GM18517 (cell line): ENCODE data around the gene ZNF135.

ENCODE experiments used
- ATAC-seq: cut with Tn5 transposase; IDR thresholded peaks from one replicate; pipeline ENCODE4 v1.9.1; 2021; ENCODE audit warnings: mild to moderate bottlenecking, moderate library complexity; ENCODE audit not compliant: unreplicated experiment

ZNF135 gene

GRCh38 chr19:58091251-58091995 lies 32.3 kb downstream of the ZNF135 start:
- ATAC-seq: no peak

- no peak for ATAC-seq
Measured at GRCh38 chr19:58093071-58093470, 34.0 kb downstream of the ZNF135 start.

DNA sequence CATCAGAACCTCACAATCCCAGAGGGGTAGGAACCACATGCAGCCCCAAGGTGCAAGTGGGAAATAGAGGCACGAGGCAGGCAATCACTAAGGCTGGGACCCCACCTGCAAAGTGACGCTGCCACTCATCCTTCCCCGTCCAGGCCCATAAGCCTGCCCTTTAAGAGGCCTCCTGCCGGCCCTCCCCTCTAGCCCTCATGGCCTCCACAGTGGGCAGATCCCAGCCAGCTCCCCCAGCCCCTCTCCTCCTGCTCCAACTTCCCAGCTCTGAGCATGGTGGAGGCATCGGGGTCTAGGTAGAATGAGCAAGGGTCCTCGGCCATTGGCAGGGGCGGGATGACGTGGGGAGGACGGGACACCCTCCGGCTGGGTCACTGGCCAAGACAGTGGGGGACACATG lies 36.2 kb downstream of the ZNF135 start:
- ATAC-seq: no peak

GRCh38 chr19:58096884-58097283 lies 37.8 kb downstream of the ZNF135 start:
- no peak for ATAC-seq

DNA sequence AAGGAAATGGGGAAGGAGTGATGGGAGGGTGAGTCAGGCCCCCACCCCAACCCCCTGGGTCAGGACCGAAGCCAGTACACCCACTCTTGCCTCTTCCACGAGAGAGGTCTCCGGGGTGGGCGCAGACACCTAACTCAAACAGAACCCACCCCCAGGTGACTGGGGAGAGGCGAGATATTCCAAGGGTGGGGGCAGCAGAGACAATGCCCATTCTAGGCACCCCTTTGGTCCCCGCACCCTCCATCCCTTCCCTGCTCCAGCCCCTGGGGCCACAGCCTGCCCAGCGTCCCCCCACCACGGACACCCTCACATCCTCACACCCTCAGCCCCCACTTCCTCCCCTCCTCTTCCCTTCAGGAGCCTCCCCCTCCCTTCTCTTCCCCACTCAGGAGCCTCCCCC lies 38.3 kb downstream of the ZNF135 start:
- ATAC-seq: no peak

DNA sequence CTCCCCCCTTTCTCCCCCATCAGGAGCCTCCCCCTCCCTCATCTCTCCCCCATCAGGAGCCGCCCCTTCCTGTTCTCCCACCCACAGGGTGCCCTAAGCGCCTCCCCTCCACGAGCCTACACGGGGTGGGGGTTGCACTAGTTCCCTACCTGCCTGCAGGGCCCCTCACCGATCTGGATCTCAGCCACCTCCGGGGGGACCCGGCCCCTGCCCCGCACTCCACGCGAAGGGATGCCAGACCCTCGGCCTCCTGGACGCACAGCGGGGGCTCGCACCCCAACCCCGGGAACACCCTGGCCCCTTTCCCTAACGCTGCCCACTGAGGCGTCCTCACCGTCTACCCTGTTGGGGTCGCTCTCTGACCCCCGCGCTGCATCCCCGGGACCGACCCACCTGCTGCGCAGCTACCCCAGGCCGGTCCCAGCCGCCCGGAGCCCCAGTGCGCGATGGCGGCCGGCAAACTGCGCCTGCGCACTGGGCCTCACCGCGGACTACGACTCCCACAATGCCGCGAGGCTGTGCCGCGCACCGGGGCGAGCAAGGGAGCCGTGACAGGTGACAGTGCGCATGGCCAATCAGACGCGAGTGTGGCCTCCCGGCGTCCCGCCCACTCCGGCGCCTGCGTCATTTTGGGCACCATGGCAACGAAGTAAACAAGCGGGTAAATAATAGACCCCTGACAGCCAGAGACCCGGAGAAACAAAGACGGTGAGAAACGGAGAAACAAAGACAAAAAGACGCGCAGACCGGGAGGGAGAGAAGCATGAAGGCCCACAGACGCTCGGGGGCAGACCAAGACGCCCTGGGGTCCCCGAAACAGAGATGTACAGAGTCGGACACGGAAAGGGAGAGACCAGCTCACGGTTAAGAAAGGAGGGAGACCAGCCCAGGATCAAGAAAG lies 38.9 kb downstream of the ZNF135 start, which contains the start of gene ZSCAN18:
Gene ZSCAN18, minus strand, starts transcription at position 451 of the 901 bp plus-strand sequence. CDS start 7,964 bp downstream, outside the sequence.
- no peak for ATAC-seq

DNA sequence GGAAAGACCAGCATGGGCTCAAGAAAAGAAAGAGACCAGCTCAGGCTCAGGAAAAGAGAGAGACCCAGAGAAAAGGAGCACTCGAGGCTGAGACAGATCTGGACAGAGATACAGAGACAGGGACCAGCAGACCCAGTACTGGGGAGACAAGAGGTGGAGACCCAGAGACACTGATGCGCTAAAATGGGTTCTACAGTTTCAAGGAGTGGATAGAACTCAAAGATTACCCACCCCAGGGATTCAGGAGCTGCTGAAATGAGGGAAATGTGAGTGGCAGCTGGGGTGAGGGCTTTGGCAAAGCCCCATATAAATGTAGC lies 39.6 kb downstream of the ZNF135 start:
- ATAC-seq: no peak

- no peak for ATAC-seq
Measured at GRCh38 chr19:58107778-58108545, 48.9 kb downstream of the ZNF135 start.

- ATAC-seq: no peak
Measured at GRCh38 chr19:58108546-58108817, 49.4 kb downstream of the ZNF135 start.

- ATAC-seq: no peak
Measured at GRCh38 chr19:58117841-58118575, 58.9 kb downstream of the ZNF135 start.

DNA sequence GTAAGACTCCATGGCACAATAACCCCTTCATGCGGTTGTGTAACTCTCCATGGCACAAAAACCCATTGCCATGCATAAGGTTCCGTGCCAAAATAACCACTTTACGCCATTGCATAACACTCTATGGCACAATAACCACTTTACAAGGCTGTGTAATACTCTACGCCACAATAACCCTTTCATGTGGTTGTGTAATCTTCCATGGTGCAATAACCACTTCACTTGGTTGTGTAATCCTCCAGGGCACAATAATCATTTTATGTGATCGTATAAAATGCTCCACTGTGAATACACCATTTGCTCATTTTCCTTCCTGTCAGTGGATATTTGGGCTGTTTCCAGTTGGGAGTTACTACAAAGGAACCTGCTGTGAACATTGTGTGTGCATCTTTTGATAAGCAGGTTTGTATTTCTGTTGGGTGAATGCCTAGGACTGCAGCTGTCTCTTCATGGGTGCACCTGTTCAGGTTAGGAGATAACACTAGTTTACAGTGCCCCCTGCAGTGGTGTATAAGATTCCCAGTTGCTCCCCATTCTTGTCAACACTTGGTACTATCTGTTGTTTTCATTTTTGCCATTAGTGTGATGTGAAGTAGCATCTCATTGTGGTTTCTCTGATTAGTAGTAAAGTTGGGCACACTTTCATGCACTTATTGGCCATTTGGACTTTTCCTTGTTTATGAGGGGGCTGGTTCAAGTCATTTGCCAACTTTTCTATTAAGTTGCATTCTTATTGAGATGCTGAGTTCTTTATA lies 60.1 kb downstream of the ZNF135 start:
- ATAC-seq: no peak
